HFFc6 (cell line): ENCODE measurements around the gene DNAH9. TPM values are rescaled to one million over a fixed set of nuclear protein-coding genes. Genes with fewer than 3 reads are reported as not detected.

Experiments
- DNase-seq: peaks from one replicate; pipeline ENCODE4 v3.0.0-alpha.2; 2018
- H3K27ac Mint-ChIP-seq: 2 replicates; pipeline ENCODE4 v1.8.0; 2020; ENCODE audit warnings: mild to moderate bottlenecking, mixed read lengths
- H3K27me3 Mint-ChIP-seq: 2 replicates; pipeline ENCODE4 v1.8.0; 2021; ENCODE audit warnings: mild to moderate bottlenecking, moderate library complexity, mixed read lengths; ENCODE audit not compliant: insufficient read depth
- H3K36me3 Mint-ChIP-seq: 2 replicates; pipeline ENCODE4 v1.8.0; 2021; ENCODE audit warnings: low read depth, mixed read lengths
- H3K4me1 Mint-ChIP-seq: 2 replicates; pipeline ENCODE4 v1.8.0; 2020; ENCODE audit warnings: low read depth, mixed read lengths
- H3K4me3 Mint-ChIP-seq: 2 replicates; pipeline ENCODE4 v1.8.0; 2020; ENCODE audit warnings: mild to moderate bottlenecking, moderate library complexity, mixed read lengths
- H3K9me3 Mint-ChIP-seq: 2 replicates; pipeline ENCODE4 v1.8.0; 2020; ENCODE audit warnings: mild to moderate bottlenecking, mixed read lengths
- CTCF ChIP-seq: fragments of 200-600 bp; sonication (generic); IDR thresholded peaks from 2 replicates; pipeline ENCODE4 v1.5.0; 2021; ENCODE audit warnings: antibody characterized with exemption, mild to moderate bottlenecking
- total RNA-seq, 6 experiments: library from RNA; stranded (reverse); fragmentation: NEBNext Ultra II Directional; extraction: Animal tissue kit (Norgen Biotek cat#: 25700); gene quantifications; 2 replicates in 1 of 6; 3 replicates in 5 of 6; pipeline ENCODE4 v1.2.3, GENCODE V29; 2021

The DNAH9 gene
- total RNA-seq, 6 experiments from 2014 or later, result not detected

- no peak overlapping the region for H3K4me3 Mint-ChIP-seq
- H3K9me3 Mint-ChIP-seq, result peaks cover 62% of the 10 kb centered on the region
- H3K4me1 Mint-ChIP-seq, result no peaks in the 10 kb centered on the region
- peaks cover 7% of the 10 kb centered on the region; the same call in 1 of the 2 replicates for H3K36me3 Mint-ChIP-seq
- no peak overlapping the region for H3K27ac Mint-ChIP-seq
- TF ChIP-seq CTCF, result no peak
- H3K27me3 Mint-ChIP-seq, result no peaks in the 10 kb centered on the region
- DNase-seq, result no peak
Measured at GRCh38 chr17:11580677-11581076, 17.6 kb upstream of the DNAH9 start.

GRCh38 chr17:11582217-11582616 lies 16.1 kb upstream of the DNAH9 start:
- TF ChIP-seq CTCF, result no peak
- Mint-ChIP-seq H3K9me3 (peaks cover 58% of the 10 kb centered on the region), H3K27ac (no peak overlapping the region), H3K4me1 (no peaks in the 10 kb centered on the region), H3K4me3 (no peak overlapping the region), H3K27me3 (no peaks in the 10 kb centered on the region; the same call in 1 of the 2 replicates), H3K36me3 (peaks cover 7% of the 10 kb centered on the region; the same call in 1 of the 2 replicates)
- no peak for DNase-seq

- DNase-seq, result no peak
- H3K9me3 Mint-ChIP-seq, result peaks cover 58% of the 10 kb centered on the region
Measured at GRCh38 chr17:11583306-11583992, 14.8 kb upstream of the DNAH9 start.

DNA sequence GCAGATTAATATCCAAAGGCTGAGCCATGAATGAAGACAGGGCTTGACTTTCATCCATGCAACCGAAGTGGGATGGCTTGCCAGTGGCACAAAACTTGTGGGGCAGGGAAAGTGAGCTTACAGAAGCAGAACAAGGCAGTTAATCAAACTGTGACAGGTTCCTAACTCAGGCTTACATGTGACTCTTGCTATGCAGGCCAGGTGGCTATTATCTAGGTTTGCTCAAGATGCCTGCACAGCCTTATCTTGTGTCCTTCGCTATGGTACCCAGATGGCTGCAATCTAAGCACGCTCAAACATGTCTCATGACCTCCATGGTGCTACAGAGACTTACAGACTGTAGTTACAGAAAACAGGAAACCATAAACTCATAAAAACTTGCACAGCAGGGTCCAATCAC lies 8.6 kb upstream of the DNAH9 start:
- no peak for TF ChIP-seq CTCF
- Mint-ChIP-seq H3K27ac (no peak overlapping the region), H3K4me3 (no peak overlapping the region), H3K4me1 (no peaks in the 10 kb centered on the region), H3K36me3 (no peaks in the 10 kb centered on the region), H3K9me3 (peaks cover 61% of the 10 kb centered on the region), H3K27me3 (peaks cover 1% of the 10 kb centered on the region)
- no peak for DNase-seq

More at GRCh38 chr17:11583306-11583992, 14.8 kb upstream of the DNAH9 start:
- Mint-ChIP-seq H3K36me3 (peaks cover 7% of the 10 kb centered on the region; the same call in 1 of the 2 replicates), H3K27ac (no peak overlapping the region), H3K4me3 (no peak overlapping the region), H3K4me1 (no peaks in the 10 kb centered on the region), H3K27me3 (peaks cover 1% of the 10 kb centered on the region; the same call in 1 of the 2 replicates)
- no peak for TF ChIP-seq CTCF

DNA sequence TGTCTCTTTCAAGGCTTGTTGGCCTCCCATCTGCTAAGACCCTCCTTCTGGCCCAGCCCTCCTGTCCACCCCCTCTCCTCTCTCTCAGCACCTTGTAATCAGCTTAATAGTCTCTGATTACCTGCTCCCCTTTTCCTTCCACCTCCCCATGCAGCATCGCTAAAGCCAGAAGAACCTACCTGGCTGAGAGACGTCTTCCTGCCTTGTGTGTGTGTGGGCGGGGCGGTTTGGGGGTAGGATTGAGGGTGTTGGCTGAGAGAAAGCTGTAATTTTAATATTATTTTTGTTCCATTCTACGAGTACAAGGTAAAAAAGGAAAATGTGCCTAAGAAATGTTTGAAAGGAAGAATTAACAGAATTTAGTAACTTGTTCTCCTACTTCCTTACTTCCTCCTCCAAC lies 3.4 kb downstream of the DNAH9 start:
- DNase-seq, result no peak
- Mint-ChIP-seq H3K27me3 (no peaks in the 10 kb centered on the region), H3K9me3 (peaks cover 26% of the 10 kb centered on the region), H3K27ac (no peak overlapping the region), H3K4me1 (no peaks in the 10 kb centered on the region), H3K4me3 (no peak overlapping the region), H3K36me3 (no peaks in the 10 kb centered on the region; the same call in 1 of the 2 replicates)
- no peak for TF ChIP-seq CTCF
